SK-N-SH (cell line): ENCODE measurements around the gene EP400.
"Not testable (repeated sequence)": the region's sequence is repeated elsewhere in the genome, so short reads cannot be mapped to it uniquely, and the experiment has no call there.

Experiments used
- CTCF ChIP-seq: fragments of 200-600 bp; sonication (generic); IDR thresholded peaks from 2 replicates; pipeline ENCODE4 v1.6.1; 2017; ENCODE audit warnings: antibody characterized with exemption, mild to moderate bottlenecking, moderate library complexity
- FOXJ3 ChIP-seq: sonication (generic); formaldehyde crosslinking; IDR thresholded peaks from 2 replicates; pipeline ENCODE4 v1.5.1; 2020; ENCODE audit warnings: mild to moderate bottlenecking, missing genetic modification reagents
- IRF3 ChIP-seq: fragments of 150-350 bp; IDR thresholded peaks from 2 replicates; pipeline ENCODE4 v1.6.1; 2016; ENCODE audit warnings: mild to moderate bottlenecking, low read depth, low read length
- MAX ChIP-seq: IDR thresholded peaks from 2 replicates; pipeline ENCODE4 v1.4.0; 2012; ENCODE audit warnings: low read depth
- POLR2AphosphoS5 ChIP-seq: IDR thresholded peaks from 2 replicates; pipeline ENCODE4 v1.6.1; 2012; ENCODE audit warnings: low read depth, low read length
- USF1 ChIP-seq: IDR thresholded peaks from 2 replicates; pipeline ENCODE4 v1.4.0; 2012; ENCODE audit warnings: low read depth, borderline replicate concordance
- ZBTB33 ChIP-seq: IDR thresholded peaks from 2 replicates; pipeline ENCODE4 v1.4.0; 2012; ENCODE audit warnings: low read depth, borderline replicate concordance

- TF ChIP-seq FOXJ3, ZBTB33, CTCF, IRF3, POLR2AphosphoS5, MAX, USF1: not testable (repeated sequence)
These were observed 870 bp upstream of the EP400 start for GRCh38 chr12:131948713-131949430.
